K562 (cell line): ENCODE data around the gene HNRNPK. TPM values are rescaled to one million over a fixed set of nuclear protein-coding genes. Genes with fewer than 3 reads are reported as not detected.

ENCODE experiments used
- ATAC-seq: fragments of 200-7000 bp; cut with Tn5 transposase; 3 replicates; pipeline ENCODE4 v1.9.1; 2020; ENCODE audit warnings: moderate library complexity
- BruUV-seq: library from RNA; stranded (reverse); fragments of 400-500 nt; replicated peaks from 2 replicates; lab custom pipeline; 2021; lab: Mats Ljungman, UMichigan
- CTCF ChIA-PET: fragments of 300-600 bp; formaldehyde crosslinking; extraction: SDS; loops from one replicate; lab custom pipeline; 2021; ENCODE audit warnings: low intra/inter-chr PET ratio; lab: Yijun Ruan, JAX
- POLR2A ChIA-PET: fragments of 300-600, 350-650 bp; sonication (Branson Sonifier 250); formaldehyde crosslinking; extraction: SDS; loops from one replicate; lab custom pipeline; 2021; ENCODE audit warnings: antibody characterized with exemption, inconsistent platforms; lab: Yijun Ruan, JAX
- DNase-seq, 4 experiments: peaks; one replicate each; pipeline versions ENCODE4 v3.0.0 to v3.0.0-alpha.2; 2011 to 2018; ENCODE audit warnings: low spot score in 3 of 4, mixed read lengths in 3 of 4; ENCODE audit errors: extremely low read depth in 1 of 4
- FAIRE-seq: peaks from 2 replicates; lab custom pipeline; 2011; peaks lifted over from hg19 to GRCh38; lab: Jason Lieb, UNC
- H2AFZ ChIP-seq: 2 replicates; pipeline ENCODE4 v1.6.0; 2011; ENCODE audit warnings: low read depth, low read length, control low read depth, inconsistent platforms
- H3K27ac ChIP-seq: fragments of 200-600 bp; 3 replicates; pipeline ENCODE4 v1.8.0; 2011; ENCODE audit warnings: low read depth, mild to moderate bottlenecking, control low read depth, inconsistent platforms, low read length, moderate library complexity, mixed read lengths; ENCODE audit errors: extremely low read depth
- H3K27me3 ChIP-seq, 2 experiments: fragments of 300-600 bp in 1 of 2; 2 replicates in 1 of 2; 3 replicates in 1 of 2; pipeline versions ENCODE4 v1.6.0 to v1.8.0; 2011; ENCODE audit warnings: inconsistent platforms in 2 of 2, low read length in 2 of 2, mild to moderate bottlenecking in 1 of 2, mixed read lengths in 1 of 2, moderate library complexity in 1 of 2; ENCODE audit not compliant: control insufficient read depth in 2 of 2, insufficient read depth in 2 of 2
- H3K36me3 ChIP-seq: fragments of 300-600 bp; 3 replicates; pipeline ENCODE4 v1.8.0; 2011; ENCODE audit warnings: mild to moderate bottlenecking, low read length, inconsistent platforms; ENCODE audit not compliant: control insufficient read depth, insufficient read depth
- H3K4me1 ChIP-seq, 2 experiments: fragments of 200-600 bp in 1 of 2; replicated peaks in 1 of 2; 2 replicates in 1 of 2; 3 replicates in 1 of 2; pipeline versions ENCODE4 v1.5.1 to v1.8.0; 2011; ENCODE audit warnings: inconsistent platforms in 2 of 2, low read length in 2 of 2, mild to moderate bottlenecking in 1 of 2, mixed read lengths in 1 of 2, moderate library complexity in 1 of 2; ENCODE audit not compliant: control insufficient read depth in 2 of 2, insufficient read depth in 2 of 2
- H3K4me2 ChIP-seq: 2 replicates; pipeline ENCODE4 v1.6.1; 2011; ENCODE audit warnings: low read length, control low read depth, inconsistent platforms, mixed read lengths; ENCODE audit not compliant: insufficient read depth
- H3K4me3 ChIP-seq: fragments of 200-600 bp; sonication (generic), shearing (Covaris generic); 2 replicates; pipeline ENCODE4 v1.5.1; 2016; ENCODE audit warnings: control low read depth, inconsistent platforms
- H3K79me2 ChIP-seq: fragments of 200-600 bp; 3 replicates; pipeline ENCODE4 v1.8.0; 2011; ENCODE audit warnings: low read length, inconsistent platforms; ENCODE audit not compliant: control insufficient read depth, insufficient read depth
- H3K9ac ChIP-seq, 2 experiments: 2 replicates each; pipeline versions ENCODE4 v1.6.0 to v1.6.1; 2011; ENCODE audit warnings: low read depth in 2 of 2, low read length in 2 of 2, control low read depth in 1 of 2, inconsistent platforms in 1 of 2, mild to moderate bottlenecking in 1 of 2, mixed read lengths in 1 of 2; ENCODE audit not compliant: insufficient read depth in 1 of 2
- H3K9me1 ChIP-seq: one replicate; pipeline ENCODE4 v1.6.0; 2011; ENCODE audit warnings: inconsistent platforms, mild to moderate bottlenecking, low read length, moderate library complexity; ENCODE audit not compliant: control insufficient read depth, insufficient read depth
- H3K9me3 ChIP-seq: replicated peaks from 2 replicates; pipeline ENCODE4 v1.5.1; 2011; ENCODE audit warnings: low read depth, low read length, inconsistent platforms; ENCODE audit not compliant: control insufficient read depth, insufficient read depth
- H4K20me1 ChIP-seq: replicated peaks from 2 replicates; pipeline ENCODE4 v1.6.1; 2011; ENCODE audit warnings: low read length, inconsistent platforms, mixed read lengths; ENCODE audit not compliant: control insufficient read depth, insufficient read depth
- ARID3B ChIP-seq: fragments of 250-450 bp; sonication (Bioruptor Pico); IDR thresholded peaks from 2 replicates; pipeline ENCODE4 v1.4.0; 2020; ENCODE audit warnings: borderline replicate concordance
- CBFA2T2 ChIP-seq: fragments of 450-650 bp; conservative IDR thresholded peaks from 2 replicates; pipeline ENCODE4 v1.6.1; 2017; ENCODE audit warnings: mild to moderate bottlenecking
- CBX3 ChIP-seq, 2 experiments: IDR thresholded peaks; 1 replicate in 1 of 2; 2 replicates in 1 of 2; pipeline ENCODE4 v1.6.1; 2012; ENCODE audit warnings: inconsistent platforms in 2 of 2, low read length in 2 of 2, borderline replicate concordance in 1 of 2, control low read depth in 1 of 2
- RAD51 ChIP-seq: fragments of 450-650 bp; IDR thresholded peaks from 2 replicates; pipeline ENCODE4 v1.7.1; 2016; ENCODE audit warnings: low read depth, mild to moderate bottlenecking, borderline replicate concordance
- TOE1 ChIP-seq, 2 experiments: fragments of 450-650 bp in 1 of 2; sonication (generic) in 1 of 2; formaldehyde crosslinking in 1 of 2; IDR thresholded peaks; 2 replicates each; pipeline versions ENCODE4 v1.7.1 to v1.8.0; 2016 to 2022; ENCODE audit warnings: borderline replicate concordance in 2 of 2, mild to moderate bottlenecking in 2 of 2, antibody characterized with exemption in 1 of 2, inconsistent platforms in 1 of 2, low read depth in 1 of 2, missing genetic modification reagents in 1 of 2, moderate library complexity in 1 of 2
- USF2 ChIP-seq: sonication (generic); formaldehyde crosslinking; IDR thresholded peaks from 2 replicates; pipeline ENCODE4 v1.5.0; 2020; ENCODE audit warnings: missing genetic modification reagents
- ZNF174 ChIP-seq: fragments of 250-450 bp; sonication (Bioruptor Pico); IDR thresholded peaks from 2 replicates; pipeline ENCODE4 v1.4.0; 2020; ENCODE audit warnings: mild to moderate bottlenecking
- whole genome bisulfite sequencing: fragments of 100-300 bp; shearing (Covaris generic); methylation state at CpG from one replicate; pipeline ENCODE4 v1.1.6; 2016; ENCODE audit warnings: low coverage, mixed read lengths; ENCODE audit not compliant: insufficient coverage; ENCODE audit errors: missing lambda C conversion rate; 5-methylcytosine and 5-hydroxymethylcytosine counted together
- in situ Hi-C: fragments of 300-500 bp; cut with MboI; formaldehyde crosslinking; loops from 4 replicates; pipeline ENCODE4 v1.15.0; 2018; ENCODE audit warnings: inconsistent platforms, mixed read lengths
- intact Hi-C: fragments of 100-400 bp; cut with micrococcal nuclease; formaldehyde crosslinking; loops from 2 replicates; pipeline ENCODE4 v1.14.2; 2022
- polyA plus RNA-seq, 8 experiments: library from polyadenylated mRNA; depleted of rRNA in 4 of 8; stranded (reverse) in 5 of 8; unstranded in 3 of 8; fragments of >200 nt; fragmentation: Nextera tagmentation in 2 of 8; fragmentation: Illumina TruSeq in 1 of 8; extraction: Ambion mirVana in 2 of 8; extraction: Trizol in 1 of 8; gene quantifications; 2 replicates each; pipeline versions ENCODE4 v1.2.1 to v1.2.3, GENCODE V29; 2011 to 2014; ENCODE audit warnings: inconsistent platforms in 1 of 8, missing spikeins in 1 of 8
- total RNA-seq, 7 experiments: library from RNA; depleted of rRNA in 6 of 7; stranded (reverse); fragments of >200 nt in 6 of 7; fragmentation: Illumina TruSeq in 2 of 7; extraction: Trizol in 2 of 7; gene quantifications; 2 replicates each; pipeline versions ENCODE4 v1.2.1 to v1.2.3, GENCODE V29; 2011 to 2021; ENCODE audit warnings: low replicate concordance in 1 of 7
- TF ChIP-seq, protein P1 (sequence below): fragments of 450-650 bp; formaldehyde crosslinking; IDR thresholded peaks from 2 replicates; pipeline ENCODE4 v1.4.0; 2020; ENCODE audit warnings: mild to moderate bottlenecking, mixed read lengths

HNRNPK gene
- total and polyA plus RNA-seq, 9 of the 15 experiments (the other 6 are each of a cell fraction or from before 2014, with no cell fraction given), result 224 to 883 (median 618) TPM

DNA sequence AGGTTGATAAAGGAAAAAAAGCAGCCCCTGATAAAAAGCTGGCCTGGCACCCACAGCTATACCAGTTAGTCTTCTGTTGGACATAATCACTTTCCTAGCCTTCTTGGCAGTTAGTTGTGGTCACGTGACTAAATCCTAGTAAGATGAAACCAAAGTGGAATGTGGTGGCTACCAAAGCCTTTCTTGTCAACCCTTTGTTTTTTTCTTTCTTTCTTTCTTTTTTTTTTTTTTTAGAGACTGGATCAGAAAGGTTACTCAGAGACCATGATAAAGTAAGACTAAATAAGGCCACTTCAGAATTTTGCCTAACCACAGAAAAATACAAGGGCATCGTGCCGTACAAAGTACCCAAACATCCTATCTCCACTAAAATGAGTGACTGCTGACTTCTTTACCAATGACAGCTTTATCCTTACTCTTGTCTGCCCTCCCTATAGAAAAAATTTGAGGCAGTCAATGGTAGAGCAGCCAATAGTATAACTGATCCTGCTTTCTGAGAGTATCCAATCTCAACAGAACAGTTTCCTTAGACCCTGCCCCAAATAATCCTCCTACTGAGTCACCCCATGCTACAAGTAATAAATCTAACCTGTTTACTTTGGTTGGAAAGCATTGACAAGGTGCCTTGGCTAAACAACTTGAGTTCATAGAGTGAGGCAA, 44.6 kb downstream of the HNRNPK start:
- Histone ChIP-seq H3K4me1 (no peaks in the 10 kb centered on the region), H3K27ac (no peak overlapping the region), H3K36me3 (peaks cover 23% of the 10 kb centered on the region; the same call in 1 of the 3 replicates), H3K27me3 (no peaks in the 10 kb centered on the region), H3K9ac (no peak overlapping the region), H2AFZ (no peak overlapping the region), H3K4me3 (no peak overlapping the region), H3K9me1 (no peaks in the 10 kb centered on the region), H3K4me2 (no peak overlapping the region), H3K9me3 (no peaks in the 10 kb centered on the region), H4K20me1 (no peaks in the 10 kb centered on the region), H3K79me2 (no peaks in the 10 kb centered on the region)
- ChIA-PET POLR2A (interaction anchor here (0.7 kb wide), 1 partner anchor 21 kb away, joined by 3 read pairs; a partner anchor contains a TSS), CTCF (no interaction called here)
- 33% methylated on average over 3 of the region's 3 CpGs for WGBS
- DNase-seq (no peak), ATAC-seq (no peak), FAIRE-seq (no peak)
- TF ChIP-seq USF2 (CRISPR knock-in tag) (peak; percentile 23; the same call in 1 of the 2 replicates), RAD51 (peak; percentile 92), TOE1 (IDR thresholded peaks at IDR 0.05; ENCODE audit: borderline replicate concordance) (peak; percentile 86), TOE1 (CRISPR knock-in tag; IDR thresholded peaks at IDR 0.05; ENCODE audit: borderline replicate concordance, low read depth) (no peak), ZNF174 (CRISPR knock-in tag) (no peak), CBFA2T2 (peak; percentile 57), ARID3B (CRISPR knock-in tag) (no peak), CBX3 (IDR thresholded peaks at IDR 0.05; ENCODE audit: borderline replicate concordance in 1 of 2, low read length in 2 of 2) (no peak)
- TF ChIP-seq, protein P1, sequence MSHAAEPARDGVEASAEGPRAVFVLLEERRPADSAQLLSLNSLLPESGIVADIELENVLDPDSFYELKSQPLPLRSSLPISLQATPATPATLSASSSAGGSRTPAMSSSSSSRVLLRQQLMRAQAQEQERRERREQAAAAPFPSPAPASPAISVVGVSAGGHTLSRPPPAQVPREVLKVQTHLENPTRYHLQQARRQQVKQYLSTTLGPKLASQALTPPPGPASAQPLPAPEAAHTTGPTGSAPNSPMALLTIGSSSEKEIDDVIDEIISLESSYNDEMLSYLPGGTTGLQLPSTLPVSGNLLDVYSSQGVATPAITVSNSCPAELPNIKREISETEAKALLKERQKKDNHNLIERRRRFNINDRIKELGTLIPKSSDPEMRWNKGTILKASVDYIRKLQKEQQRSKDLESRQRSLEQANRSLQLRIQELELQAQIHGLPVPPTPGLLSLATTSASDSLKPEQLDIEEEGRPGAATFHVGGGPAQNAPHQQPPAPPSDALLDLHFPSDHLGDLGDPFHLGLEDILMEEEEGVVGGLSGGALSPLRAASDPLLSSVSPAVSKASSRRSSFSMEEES, result peak; percentile 89
- in situ Hi-C loops, result loop anchor here (5.0 kb wide), 1 partner anchor 327 kb away; no protein-coding TSS in a partner anchor
- BruUV-seq, result no TSS peak
- intact Hi-C loops, result no loop called here
